ENCODE data around the gene CHD6. TPM values are rescaled to one million over a fixed set of nuclear protein-coding genes. Genes with fewer than 3 reads are reported as not detected.

The CHD6 gene
- total RNA-seq, 2 experiments from 2014 or later: 114 to 126 TPM

GRCh38 chr20:41655962-41656618 is 37.9 kb upstream of the CHD6 start:
- Histone ChIP-seq H3K27ac (ENCODE audit: low read depth in 1 of 2, low read length in 2 of 2) (no peak overlapping the region), H3K9me3 (ENCODE audit: control insufficient read depth in 1 of 2, insufficient read depth in 1 of 2, low read length in 2 of 2) (peaks cover 0 to 3% of the 10 kb centered on the region in 2 experiments), H3K27me3 (ENCODE audit: control insufficient read depth in 1 of 2, insufficient read depth in 2 of 2, low read length in 2 of 2) (peaks cover 0 to 15% of the 10 kb centered on the region in 2 experiments), H3K4me1 (ENCODE audit: insufficient read depth, low read length) (no peaks in the 10 kb centered on the region), H3K36me3 (ENCODE audit: insufficient read depth, low read length) (no peaks in the 10 kb centered on the region), H3K4me3 (ENCODE audit: low read length) (no peak overlapping the region)
- Mint-ChIP-seq H3K4me3 (no peak overlapping the region), H3K36me3 (ENCODE audit: low read depth) (no peaks in the 10 kb centered on the region), H3K9me3 (no peaks in the 10 kb centered on the region), H3K27me3 (peaks cover 38% of the 10 kb centered on the region), H3K4me1 (ENCODE audit: low read depth) (peaks cover 7% of the 10 kb centered on the region), H3K27ac (no peak overlapping the region)
- intact Hi-C loops (cut with DNase I, micrococcal nuclease): no loop called here
- TF ChIP-seq, protein P1, sequence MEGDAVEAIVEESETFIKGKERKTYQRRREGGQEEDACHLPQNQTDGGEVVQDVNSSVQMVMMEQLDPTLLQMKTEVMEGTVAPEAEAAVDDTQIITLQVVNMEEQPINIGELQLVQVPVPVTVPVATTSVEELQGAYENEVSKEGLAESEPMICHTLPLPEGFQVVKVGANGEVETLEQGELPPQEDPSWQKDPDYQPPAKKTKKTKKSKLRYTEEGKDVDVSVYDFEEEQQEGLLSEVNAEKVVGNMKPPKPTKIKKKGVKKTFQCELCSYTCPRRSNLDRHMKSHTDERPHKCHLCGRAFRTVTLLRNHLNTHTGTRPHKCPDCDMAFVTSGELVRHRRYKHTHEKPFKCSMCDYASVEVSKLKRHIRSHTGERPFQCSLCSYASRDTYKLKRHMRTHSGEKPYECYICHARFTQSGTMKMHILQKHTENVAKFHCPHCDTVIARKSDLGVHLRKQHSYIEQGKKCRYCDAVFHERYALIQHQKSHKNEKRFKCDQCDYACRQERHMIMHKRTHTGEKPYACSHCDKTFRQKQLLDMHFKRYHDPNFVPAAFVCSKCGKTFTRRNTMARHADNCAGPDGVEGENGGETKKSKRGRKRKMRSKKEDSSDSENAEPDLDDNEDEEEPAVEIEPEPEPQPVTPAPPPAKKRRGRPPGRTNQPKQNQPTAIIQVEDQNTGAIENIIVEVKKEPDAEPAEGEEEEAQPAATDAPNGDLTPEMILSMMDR (IDR thresholded peaks at IDR 0.05): no peak
- DNase-seq (no peak), ATAC-seq (ENCODE audit: poor library complexity) (no peak)
- POLR2A ChIA-PET: no interaction called here
- CTCF ChIA-PET: interaction anchor here (0.6 kb wide), 1 partner anchor 1845 kb away, joined by 4 read pairs; no protein-coding TSS in a partner anchor

- peaks cover 26% of the 10 kb centered on the region for H3K27me3 Mint-ChIP-seq
- ATAC-seq (ENCODE audit: poor library complexity) (no peak), DNase-seq (no peak)
- intact Hi-C loops (cut with DNase I, micrococcal nuclease): no loop called here
- ChIA-PET POLR2A (no interaction called here), CTCF (no interaction called here)
- H3K27ac Mint-ChIP-seq: no peak overlapping the region
- Histone ChIP-seq H3K27ac (ENCODE audit: low read depth in 1 of 2, low read length in 2 of 2) (no peak overlapping the region), H3K36me3 (ENCODE audit: insufficient read depth, low read length) (no peaks in the 10 kb centered on the region), H3K27me3 (ENCODE audit: control insufficient read depth in 1 of 2, insufficient read depth in 2 of 2, low read length in 2 of 2) (peaks cover 0 to 12% of the 10 kb centered on the region in 2 experiments), H3K4me1 (ENCODE audit: insufficient read depth, low read length) (no peaks in the 10 kb centered on the region), H3K4me3 (ENCODE audit: low read length) (no peak overlapping the region), H3K9me3 (ENCODE audit: control insufficient read depth in 1 of 2, insufficient read depth in 1 of 2, low read length in 2 of 2) (peaks cover 0 to 3% of the 10 kb centered on the region in 2 experiments)
- no peaks in the 10 kb centered on the region for H3K9me3 Mint-ChIP-seq
- H3K4me3 Mint-ChIP-seq: no peak overlapping the region
- TF ChIP-seq, protein P1 (IDR thresholded peaks at IDR 0.05): no peak
- H3K4me1 Mint-ChIP-seq (ENCODE audit: low read depth): peaks cover 7% of the 10 kb centered on the region
- no peaks in the 10 kb centered on the region for H3K36me3 Mint-ChIP-seq (ENCODE audit: low read depth)
These were observed 36.7 kb upstream of the CHD6 start for GRCh38 chr20:41654884-41655283.

DNA sequence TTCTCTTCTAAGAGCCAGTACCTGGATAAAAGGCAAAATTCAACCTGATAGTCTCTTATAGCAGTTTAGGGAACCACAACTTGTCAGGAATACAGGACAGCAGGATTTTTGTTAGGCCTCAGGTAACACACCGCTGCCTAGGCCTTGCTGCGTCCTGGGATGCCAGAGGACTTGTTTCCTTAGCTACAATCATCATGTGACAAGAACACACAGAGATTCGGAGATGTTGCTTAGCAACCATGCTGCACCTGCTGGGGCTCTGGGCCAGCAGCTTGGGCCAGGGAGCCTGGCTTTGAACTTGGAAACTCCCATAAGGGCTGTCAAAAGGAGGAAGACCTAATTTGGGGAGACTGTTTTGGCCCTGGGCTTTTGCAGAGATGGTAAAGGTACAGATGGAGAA is 36.1 kb upstream of the CHD6 start:
- Mint-ChIP-seq H3K36me3 (ENCODE audit: low read depth) (no peaks in the 10 kb centered on the region), H3K4me1 (ENCODE audit: low read depth) (peaks cover 1% of the 10 kb centered on the region), H3K4me3 (no peak overlapping the region), H3K27me3 (peaks cover 20% of the 10 kb centered on the region), H3K9me3 (no peaks in the 10 kb centered on the region), H3K27ac (no peak overlapping the region)
- TF ChIP-seq, protein P1 (IDR thresholded peaks at IDR 0.05): no peak
- H3K9me3 ChIP-seq (ENCODE audit: control insufficient read depth in 1 of 2, insufficient read depth in 1 of 2, low read length in 2 of 2): peaks cover 0 to 3% of the 10 kb centered on the region in 2 experiments
- ATAC-seq (ENCODE audit: poor library complexity) (no peak), DNase-seq (no peak)
- no peaks in the 10 kb centered on the region for H3K4me1 ChIP-seq (ENCODE audit: insufficient read depth, low read length)
- ChIA-PET CTCF (no interaction called here), POLR2A (no interaction called here)
- intact Hi-C loops (cut with DNase I, micrococcal nuclease): no loop called here
- no peak overlapping the region for H3K4me3 ChIP-seq (ENCODE audit: low read length)
- H3K36me3 ChIP-seq (ENCODE audit: insufficient read depth, low read length): no peaks in the 10 kb centered on the region
- peaks cover 0 to 8% of the 10 kb centered on the region in 2 experiments for H3K27me3 ChIP-seq (ENCODE audit: control insufficient read depth in 1 of 2, insufficient read depth in 2 of 2, low read length in 2 of 2)
- H3K27ac ChIP-seq (ENCODE audit: low read depth in 1 of 2, low read length in 2 of 2): no peak overlapping the region
